Activated CD8-positive, alpha-beta T cell treated with anti-CD3 and anti-CD28 coated beads for 36 hours (primary cell): Measurements from ENCODE around the gene TMEM108. TPM values are rescaled to one million over a fixed set of nuclear protein-coding genes. Genes with fewer than 3 reads are reported as not detected.

Experiments used
- ATAC-seq: fragments of 200-7000 bp; cut with Tn5 transposase; one replicate; pipeline ENCODE4 v1.10.0; 2021; ENCODE audit warnings: mild to moderate bottlenecking, moderate library complexity
- CTCF ChIA-PET: fragments of 350-600 bp; sonication (Branson Sonifier 250); formaldehyde crosslinking; loops from one replicate; lab custom pipeline; 2021; ENCODE audit warnings: antibody characterized with exemption; lab: Charles Lee
- POLR2A ChIA-PET: fragments of 350-600 bp; sonication (Branson Sonifier 250); formaldehyde crosslinking; loops from one replicate; lab custom pipeline; 2021; ENCODE audit warnings: antibody characterized with exemption; lab: Charles Lee
- DNase-seq: peaks from one replicate; pipeline ENCODE4 v3.0.0-alpha.2; 2020
- H3K27ac Mint-ChIP-seq: one replicate; pipeline ENCODE4 v1.8.0; 2021; ENCODE audit warnings: mild to moderate bottlenecking, mixed read lengths
- H3K27me3 Mint-ChIP-seq: one replicate; pipeline ENCODE4 v1.8.0; 2021; ENCODE audit warnings: mixed read lengths
- H3K36me3 Mint-ChIP-seq: one replicate; pipeline ENCODE4 v1.8.0; 2021; ENCODE audit warnings: low read depth, mixed read lengths
- H3K4me1 Mint-ChIP-seq: one replicate; pipeline ENCODE4 v1.8.0; 2021; ENCODE audit warnings: low read depth, mixed read lengths
- H3K4me3 Mint-ChIP-seq: one replicate; pipeline ENCODE4 v1.8.0; 2021; ENCODE audit warnings: mild to moderate bottlenecking, moderate library complexity, mixed read lengths
- H3K9me3 Mint-ChIP-seq: one replicate; pipeline ENCODE4 v1.8.0; 2021; ENCODE audit warnings: mixed read lengths
- intact Hi-C: fragments of 100-400 bp; cut with micrococcal nuclease; formaldehyde crosslinking; loops from one replicate; pipeline ENCODE4 v1.10.0; 2022
- total RNA-seq, 2 experiments: library from RNA; stranded (reverse); gene quantifications; one replicate each; pipeline ENCODE4 v1.2.3, GENCODE V29; 2021
- TF ChIP-seq, protein P1 (sequence below): fragments of 200-600 bp; IDR thresholded peaks from one replicate; pipeline ENCODE4 v1.8.0; 2022; ENCODE audit warnings: antibody characterized with exemption, mild to moderate bottlenecking

TMEM108 gene
- total RNA-seq, 2 experiments from 2014 or later: not detected

DNA sequence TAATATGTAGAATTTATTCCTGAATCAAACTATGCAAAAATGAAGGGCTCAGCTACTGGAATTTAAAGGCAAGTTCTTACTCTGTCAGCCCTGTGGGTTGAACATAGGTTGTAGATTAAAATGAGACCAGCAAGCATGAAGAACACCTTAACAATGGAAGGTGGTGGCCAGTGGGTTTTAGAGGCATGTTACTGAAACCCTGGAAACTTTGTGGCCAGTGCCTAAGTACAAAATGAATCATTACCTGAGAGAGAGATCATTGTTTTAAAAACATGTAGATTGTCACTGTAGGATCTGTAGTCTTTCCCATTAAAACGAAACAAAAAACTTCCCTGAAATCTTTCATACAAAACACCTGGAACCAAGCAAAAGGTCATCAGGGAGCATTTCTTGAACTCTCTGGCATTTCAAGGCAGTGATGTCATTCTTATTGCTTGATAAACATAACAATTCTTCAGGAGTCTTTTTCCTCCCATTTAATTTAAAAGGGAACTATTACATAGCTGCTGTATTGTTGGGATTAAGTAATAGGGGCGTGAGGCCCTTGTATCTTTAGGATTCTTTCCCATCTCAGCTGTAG is 51.8 kb downstream of the TMEM108 start:
- ATAC-seq: no peak
- CTCF ChIA-PET: no interaction called here
- DNase-seq: no peak
- Mint-ChIP-seq H3K36me3 (no peaks in the 10 kb centered on the region), H3K4me3 (no peak overlapping the region), H3K4me1 (no peaks in the 10 kb centered on the region), H3K27ac (no peak overlapping the region), H3K27me3 (peaks cover 2% of the 10 kb centered on the region), H3K9me3 (no peaks in the 10 kb centered on the region)
- TF ChIP-seq, protein P1, sequence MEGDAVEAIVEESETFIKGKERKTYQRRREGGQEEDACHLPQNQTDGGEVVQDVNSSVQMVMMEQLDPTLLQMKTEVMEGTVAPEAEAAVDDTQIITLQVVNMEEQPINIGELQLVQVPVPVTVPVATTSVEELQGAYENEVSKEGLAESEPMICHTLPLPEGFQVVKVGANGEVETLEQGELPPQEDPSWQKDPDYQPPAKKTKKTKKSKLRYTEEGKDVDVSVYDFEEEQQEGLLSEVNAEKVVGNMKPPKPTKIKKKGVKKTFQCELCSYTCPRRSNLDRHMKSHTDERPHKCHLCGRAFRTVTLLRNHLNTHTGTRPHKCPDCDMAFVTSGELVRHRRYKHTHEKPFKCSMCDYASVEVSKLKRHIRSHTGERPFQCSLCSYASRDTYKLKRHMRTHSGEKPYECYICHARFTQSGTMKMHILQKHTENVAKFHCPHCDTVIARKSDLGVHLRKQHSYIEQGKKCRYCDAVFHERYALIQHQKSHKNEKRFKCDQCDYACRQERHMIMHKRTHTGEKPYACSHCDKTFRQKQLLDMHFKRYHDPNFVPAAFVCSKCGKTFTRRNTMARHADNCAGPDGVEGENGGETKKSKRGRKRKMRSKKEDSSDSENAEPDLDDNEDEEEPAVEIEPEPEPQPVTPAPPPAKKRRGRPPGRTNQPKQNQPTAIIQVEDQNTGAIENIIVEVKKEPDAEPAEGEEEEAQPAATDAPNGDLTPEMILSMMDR: no peak
- POLR2A ChIA-PET: no interaction called here
- intact Hi-C loops: no loop called here

DNA sequence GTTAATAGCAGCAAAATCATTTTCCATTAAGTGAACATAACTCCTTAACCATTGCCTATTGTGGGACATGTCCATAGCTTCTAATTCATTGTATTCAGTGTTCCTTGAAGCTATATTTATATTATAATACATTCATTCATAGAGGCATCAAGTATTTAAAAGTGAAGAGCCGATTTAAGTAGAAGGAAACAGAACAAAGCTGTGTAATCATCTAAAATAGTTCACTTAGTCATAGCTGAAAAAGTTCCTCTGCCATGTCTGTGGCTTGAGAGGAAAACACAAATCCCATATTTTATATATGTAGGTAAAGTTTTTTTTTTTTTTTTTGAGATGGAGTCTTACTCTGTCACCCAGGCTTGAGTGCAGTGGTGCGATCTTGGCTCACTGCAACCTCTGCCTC is 54.5 kb downstream of the TMEM108 start:
- intact Hi-C loops: no loop called here
- peaks cover 2% of the 10 kb centered on the region for H3K27me3 Mint-ChIP-seq
- TF ChIP-seq, protein P1: no peak
- H3K4me3 Mint-ChIP-seq: no peak overlapping the region
- H3K27ac Mint-ChIP-seq: no peak overlapping the region
- ATAC-seq: no peak
- H3K9me3 Mint-ChIP-seq: no peaks in the 10 kb centered on the region
- no peaks in the 10 kb centered on the region for H3K36me3 Mint-ChIP-seq
- H3K4me1 Mint-ChIP-seq: no peaks in the 10 kb centered on the region
- ChIA-PET CTCF (no interaction called here), POLR2A (no interaction called here)
- no peak for DNase-seq

- Mint-ChIP-seq H3K27ac (no peak overlapping the region), H3K4me3 (no peak overlapping the region), H3K9me3 (no peaks in the 10 kb centered on the region), H3K36me3 (no peaks in the 10 kb centered on the region), H3K27me3 (peaks cover 2% of the 10 kb centered on the region), H3K4me1 (no peaks in the 10 kb centered on the region)
- no peak for DNase-seq
- ATAC-seq: no peak
- TF ChIP-seq, protein P1: no peak
- intact Hi-C loops: no loop called here
- ChIA-PET CTCF (no interaction called here), POLR2A (no interaction called here)
Measured at GRCh38 chr3:133093366-133093765, 55.2 kb downstream of the TMEM108 start.

GRCh38 chr3:133096900-133097613 is 58.9 kb downstream of the TMEM108 start:
- no peak overlapping the region for H3K27ac Mint-ChIP-seq
- H3K4me1 Mint-ChIP-seq: no peaks in the 10 kb centered on the region
- no peak for DNase-seq
- H3K4me3 Mint-ChIP-seq: no peak overlapping the region
- ATAC-seq: no peak
- TF ChIP-seq, protein P1: no peak
- ChIA-PET CTCF (no interaction called here), POLR2A (no interaction called here)
- H3K27me3 Mint-ChIP-seq: peaks cover 2% of the 10 kb centered on the region
- no peaks in the 10 kb centered on the region for H3K36me3 Mint-ChIP-seq
- no peaks in the 10 kb centered on the region for H3K9me3 Mint-ChIP-seq
- intact Hi-C loops: no loop called here

DNA sequence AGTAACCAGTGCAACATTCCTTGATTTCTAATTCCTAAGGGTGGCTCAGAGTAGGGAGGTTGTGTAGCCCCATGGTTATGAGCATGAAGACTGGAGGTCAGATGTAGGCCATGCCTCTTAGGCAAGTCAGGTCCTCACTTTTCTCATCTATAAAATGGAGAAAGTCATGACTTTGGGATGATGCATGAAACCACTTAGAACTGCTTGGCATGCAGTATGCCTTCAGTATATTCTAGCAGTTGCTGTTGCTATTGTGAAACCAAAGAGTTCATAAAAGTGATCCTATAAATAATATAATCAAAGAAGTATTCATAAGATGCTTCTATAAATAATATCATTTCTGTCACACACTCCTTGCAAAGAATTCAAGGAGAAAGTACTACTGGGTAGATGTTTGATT is 65.5 kb downstream of the TMEM108 start:
- Mint-ChIP-seq H3K27me3 (no peaks in the 10 kb centered on the region), H3K9me3 (no peaks in the 10 kb centered on the region), H3K4me1 (no peaks in the 10 kb centered on the region), H3K4me3 (no peak overlapping the region), H3K36me3 (no peaks in the 10 kb centered on the region), H3K27ac (no peak overlapping the region)
- no peak for DNase-seq
- POLR2A ChIA-PET: no interaction called here
- TF ChIP-seq, protein P1: no peak
- no peak for ATAC-seq
- intact Hi-C loops: no loop called here
- CTCF ChIA-PET: no interaction called here
